Measurements from ENCODE around the gene RAB10. TPM values are rescaled to one million over a fixed set of nuclear protein-coding genes. Genes with fewer than 3 reads are reported as not detected.

Gene RAB10
- total and polyA plus RNA-seq, 9 of the 15 experiments (the other 6 are each of a cell fraction or from before 2014, with no cell fraction given), result 25.1 to 214 (median 157) TPM

DNA sequence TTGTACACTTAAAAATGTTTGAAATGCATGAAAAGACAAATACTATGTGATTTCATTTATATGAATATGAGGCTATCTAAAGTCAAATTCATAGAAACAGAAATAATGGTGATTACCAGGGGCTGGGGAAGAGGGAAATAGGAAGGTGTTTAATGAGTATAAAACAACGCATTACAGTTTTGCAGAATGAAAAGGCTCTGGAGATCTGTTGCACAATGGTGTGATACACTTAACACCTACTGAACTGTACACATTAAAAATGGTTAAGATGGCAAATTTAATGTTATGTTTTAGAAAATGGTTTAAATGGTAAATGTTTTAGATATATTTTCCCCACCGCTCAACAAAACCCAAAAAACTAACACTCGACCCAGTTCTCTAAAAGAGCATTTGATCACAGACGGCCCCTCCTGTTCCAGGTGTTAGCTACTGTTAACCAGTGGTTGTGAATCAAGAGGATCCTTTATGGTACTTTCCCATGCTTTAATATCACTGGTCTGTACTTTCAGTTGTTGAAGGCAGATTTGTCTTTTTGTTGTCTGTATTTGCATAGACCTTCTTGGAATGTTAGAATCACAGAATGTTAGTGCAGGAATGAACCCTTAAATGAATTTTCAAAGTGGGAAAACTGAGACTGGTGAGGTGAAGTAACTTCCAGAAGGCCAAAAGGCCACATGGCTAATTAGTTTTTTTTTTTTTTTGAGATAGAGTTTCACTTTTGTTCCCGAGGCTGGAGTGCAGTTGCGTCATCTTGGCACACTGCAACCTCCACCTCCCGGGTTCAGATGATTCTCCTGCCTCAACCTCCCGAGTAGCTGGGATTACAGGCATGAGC, 10.2 kb downstream of the RAB10 start:
- H3K4me3 ChIP-seq, result no peak overlapping the region
- ATAC-seq, result peak; percentile 58
- peaks cover 19% of the 10 kb centered on the region; the same call in 1 of the 2 replicates for H4K20me1 ChIP-seq (replicated peaks; ENCODE audit: control insufficient read depth, insufficient read depth, low read length)
- H3K36me3 ChIP-seq (ENCODE audit: control insufficient read depth, insufficient read depth, low read length), result peaks cover 48% of the 10 kb centered on the region; the same call in 2 of the 3 replicates
- ChIA-PET POLR2A (interaction anchor here (0.6 to 6.7 kb wide), 3 partner anchors 8 to 265 kb away, joined by 3 to 40 read pairs (median 6); partner anchors contain the start of gene RAB10), CTCF (ENCODE audit: low intra/inter-chr PET ratio) (no interaction called here)
- H3K4me1 ChIP-seq (replicated peaks in 1 of 2; ENCODE audit: control insufficient read depth in 2 of 2, insufficient read depth in 2 of 2, low read length in 2 of 2), result peaks cover 17 to 19% of the 10 kb centered on the region in 2 experiments
- no peaks in the 10 kb centered on the region for H3K9me1 ChIP-seq (ENCODE audit: control insufficient read depth, insufficient read depth, low read length)
- H3K27ac ChIP-seq (ENCODE audit: extremely low read depth, low read depth, low read length), result peak overlapping the region; percentile 35; the same call in 1 of the 3 replicates
- no peaks in the 10 kb centered on the region for H3K9me3 ChIP-seq (replicated peaks; ENCODE audit: control insufficient read depth, insufficient read depth, low read depth, low read length)
- in situ Hi-C loops (cut with MboI) (no loop called here), intact Hi-C loops (cut with micrococcal nuclease) (no loop called here)
- no peaks in the 10 kb centered on the region for H3K27me3 ChIP-seq (ENCODE audit: control insufficient read depth in 2 of 2, insufficient read depth in 2 of 2, low read length in 2 of 2)
- DNase-seq (ENCODE audit: extremely low read depth in 1 of 4, low spot score in 3 of 4), result no peak
- peak overlapping the region in 1 of 2 experiments; percentile 4; a peak in 1 of 4 replicates for H3K9ac ChIP-seq (ENCODE audit: insufficient read depth in 1 of 2, low read depth in 2 of 2, low read length in 2 of 2)
- no peak overlapping the region for H2AFZ ChIP-seq (ENCODE audit: low read depth, low read length)
- WGBS (ENCODE audit: insufficient coverage, low coverage, missing lambda C conversion rate), result 44% methylated on average over 8 of the region's 8 CpGs
- H3K79me2 ChIP-seq (ENCODE audit: control insufficient read depth, insufficient read depth, low read length), result peaks cover 98% of the 10 kb centered on the region
- peak overlapping the region; percentile 14 for H3K4me2 ChIP-seq (ENCODE audit: insufficient read depth, low read length)
- no TSS peak for BruUV-seq (replicated peaks)
- no peak for FAIRE-seq
- TF ChIP-seq MGA (IDR thresholded peaks at IDR 0.05), result peak; percentile 39; the same call in 1 of the 2 replicates
- TF ChIP-seq TGIF2 (CRISPR knock-in tag; IDR thresholded peaks at IDR 0.05), result no peak
- TF ChIP-seq ETV1 (tag; conservative IDR thresholded peaks at IDR 0.05; ENCODE audit: low read depth), result no peak
- no peak for TF ChIP-seq SIN3B (IDR thresholded peaks at IDR 0.05; ENCODE audit: low read depth)
- TF ChIP-seq MTA3 (IDR thresholded peaks at IDR 0.05; ENCODE audit: borderline replicate concordance), result no peak
- peak; percentile 84 for TF ChIP-seq CEBPB (tag; IDR thresholded peaks at IDR 0.05)
- TF ChIP-seq MNT (conservative IDR thresholded peaks at IDR 0.05), result peak in 1 of 2 experiments; percentile 25; a peak in 1 of 4 replicates
- TF ChIP-seq ZNF384 (IDR thresholded peaks at IDR 0.05; ENCODE audit: low read depth, low read length), result peak; percentile 76
